ENCODE measurements around the gene CEP152. TPM values are rescaled to one million over a fixed set of nuclear protein-coding genes. Genes with fewer than 3 reads are reported as not detected.

CEP152 gene
- polyA plus RNA-seq, 1 experiment: 1.7 TPM

DNA sequence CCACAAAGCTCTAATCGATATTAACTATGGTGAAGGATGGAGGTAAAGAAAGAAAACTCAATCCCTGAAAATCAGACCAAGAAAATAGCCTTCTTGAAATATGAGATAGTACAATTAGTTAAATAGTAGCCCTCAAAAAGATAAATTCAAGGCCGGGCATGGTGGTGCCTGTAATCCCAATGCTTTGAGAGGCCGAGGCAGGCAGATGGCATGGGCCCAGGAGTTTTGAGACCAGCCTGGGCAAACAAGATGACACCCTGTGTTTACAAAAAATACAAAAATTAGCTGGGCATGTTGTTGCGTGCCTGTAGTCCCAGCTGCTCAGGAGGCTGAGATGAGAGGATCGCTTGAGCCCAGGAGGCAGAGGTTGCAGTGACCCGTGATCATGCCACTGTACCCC, 31.6 kb upstream of the CEP152 start:
- no peak for DNase-seq (ENCODE audit: low read depth, low spot score)
- ChIA-PET POLR2A (no interaction called here), CTCF (no interaction called here)
- Histone ChIP-seq H3K27me3 (ENCODE audit: control insufficient read depth, insufficient read depth, low read length) (no peaks in the 10 kb centered on the region), H3K27ac (ENCODE audit: low read depth, low read length) (no peak overlapping the region), H3K4me3 (ENCODE audit: low read depth, low read length) (no peak overlapping the region), H3K9me3 (ENCODE audit: control insufficient read depth, insufficient read depth, low read length) (no peaks in the 10 kb centered on the region)
- TF ChIP-seq, protein P1, sequence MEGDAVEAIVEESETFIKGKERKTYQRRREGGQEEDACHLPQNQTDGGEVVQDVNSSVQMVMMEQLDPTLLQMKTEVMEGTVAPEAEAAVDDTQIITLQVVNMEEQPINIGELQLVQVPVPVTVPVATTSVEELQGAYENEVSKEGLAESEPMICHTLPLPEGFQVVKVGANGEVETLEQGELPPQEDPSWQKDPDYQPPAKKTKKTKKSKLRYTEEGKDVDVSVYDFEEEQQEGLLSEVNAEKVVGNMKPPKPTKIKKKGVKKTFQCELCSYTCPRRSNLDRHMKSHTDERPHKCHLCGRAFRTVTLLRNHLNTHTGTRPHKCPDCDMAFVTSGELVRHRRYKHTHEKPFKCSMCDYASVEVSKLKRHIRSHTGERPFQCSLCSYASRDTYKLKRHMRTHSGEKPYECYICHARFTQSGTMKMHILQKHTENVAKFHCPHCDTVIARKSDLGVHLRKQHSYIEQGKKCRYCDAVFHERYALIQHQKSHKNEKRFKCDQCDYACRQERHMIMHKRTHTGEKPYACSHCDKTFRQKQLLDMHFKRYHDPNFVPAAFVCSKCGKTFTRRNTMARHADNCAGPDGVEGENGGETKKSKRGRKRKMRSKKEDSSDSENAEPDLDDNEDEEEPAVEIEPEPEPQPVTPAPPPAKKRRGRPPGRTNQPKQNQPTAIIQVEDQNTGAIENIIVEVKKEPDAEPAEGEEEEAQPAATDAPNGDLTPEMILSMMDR (IDR thresholded peaks at IDR 0.05; ENCODE audit: low read depth, low read length): no peak

DNA sequence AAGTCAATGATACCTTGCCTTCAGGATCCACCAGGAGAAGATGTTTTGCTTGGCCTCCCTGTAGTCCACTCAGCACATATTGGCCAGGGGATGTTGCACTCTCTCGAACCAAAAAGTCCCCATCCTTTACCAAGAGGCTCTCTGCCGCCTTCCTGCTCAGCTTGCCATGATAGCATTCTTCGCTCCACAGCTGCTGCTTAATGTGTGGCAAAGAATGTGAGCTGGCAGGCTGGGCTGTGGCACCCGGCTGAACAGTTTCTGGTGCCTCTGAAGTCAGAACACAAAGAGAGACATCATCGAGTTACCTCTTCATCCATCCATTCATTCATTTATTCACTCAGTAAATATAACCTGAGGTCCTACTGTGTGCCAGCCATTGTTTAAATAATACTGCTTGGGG, 23.9 kb upstream of the CEP152 start:
- no peak overlapping the region for H3K4me3 ChIP-seq (ENCODE audit: low read depth, low read length)
- H3K27ac ChIP-seq (ENCODE audit: low read depth, low read length): no peak overlapping the region
- no peak for DNase-seq (ENCODE audit: low read depth, low spot score)
- TF ChIP-seq, protein P1 (IDR thresholded peaks at IDR 0.05; ENCODE audit: low read depth, low read length): no peak
- H3K9me3 ChIP-seq (ENCODE audit: control insufficient read depth, insufficient read depth, low read length): 0 out of 2 replicates have a peak, but pooled peaks cover 5% of the 10 kb centered on the region
- POLR2A ChIA-PET: no interaction called here
- no peaks in the 10 kb centered on the region for H3K27me3 ChIP-seq (ENCODE audit: control insufficient read depth, insufficient read depth, low read length)
- CTCF ChIA-PET: no interaction called here

DNA sequence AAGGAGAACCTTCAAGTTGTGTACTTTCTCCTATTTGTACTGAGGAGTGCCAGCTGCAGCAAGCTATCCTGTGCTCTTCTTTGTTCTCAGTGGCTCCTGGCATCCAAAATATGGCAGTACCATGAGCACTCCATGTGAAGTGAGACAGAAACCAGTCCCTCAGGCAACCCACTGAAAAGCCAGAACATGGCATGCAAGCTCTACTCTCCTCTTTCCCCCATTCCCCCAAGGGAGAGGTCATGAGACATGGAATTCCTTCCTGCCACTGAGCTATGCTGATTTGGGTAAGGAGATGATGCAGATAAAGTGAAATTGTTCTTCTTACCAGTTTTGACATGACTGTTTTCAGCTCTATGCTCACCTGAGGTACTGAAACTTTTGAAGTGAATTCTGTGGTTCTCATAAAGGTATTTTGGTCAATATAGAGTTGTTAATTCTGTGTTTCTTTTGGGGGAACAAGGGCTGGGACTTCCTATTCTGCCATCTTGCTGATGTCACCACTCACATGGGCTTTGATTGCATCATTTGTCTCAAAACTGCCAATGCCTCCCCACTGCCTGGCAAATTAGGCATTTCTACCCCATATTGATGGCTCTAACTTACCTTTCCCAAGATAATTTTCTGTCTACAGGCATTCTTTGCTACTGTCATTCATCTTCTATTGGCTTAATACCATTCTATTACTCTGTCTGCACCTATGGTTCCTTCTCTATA, 22.8 kb upstream of the CEP152 start:
- no peak overlapping the region for H3K4me3 ChIP-seq (ENCODE audit: low read depth, low read length)
- DNase-seq (ENCODE audit: low read depth, low spot score): no peak
- TF ChIP-seq, protein P1 (IDR thresholded peaks at IDR 0.05; ENCODE audit: low read depth, low read length): no peak
- 0 out of 2 replicates have a peak, but pooled peaks cover 5% of the 10 kb centered on the region for H3K9me3 ChIP-seq (ENCODE audit: control insufficient read depth, insufficient read depth, low read length)
- POLR2A ChIA-PET: no interaction called here
- no peaks in the 10 kb centered on the region for H3K27me3 ChIP-seq (ENCODE audit: control insufficient read depth, insufficient read depth, low read length)
- CTCF ChIA-PET: interaction anchor here (0.5 to 0.6 kb wide), 2 partner anchors 48 to 432 kb away, joined by 3 read pairs; no protein-coding TSS in a partner anchor
- no peak overlapping the region for H3K27ac ChIP-seq (ENCODE audit: low read depth, low read length)

DNA sequence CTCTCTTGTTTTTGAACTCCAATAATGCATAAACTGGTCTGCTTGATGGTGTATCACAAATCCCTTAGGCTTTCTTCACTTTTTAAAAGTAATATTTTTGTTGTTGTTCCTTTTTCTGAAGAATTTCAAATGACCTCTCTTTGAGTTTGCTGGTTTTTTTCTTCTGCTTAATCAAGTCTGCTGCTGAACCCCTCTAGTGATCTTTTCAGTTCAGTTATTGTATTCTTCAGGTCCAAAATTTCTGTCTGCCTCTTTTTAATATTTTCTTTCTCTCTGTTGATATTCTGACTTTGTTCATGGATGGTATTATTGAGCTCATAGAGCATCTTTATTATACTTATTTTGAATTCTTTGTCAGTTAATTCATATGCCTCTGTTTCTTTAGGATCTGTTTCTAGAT, 21.8 kb upstream of the CEP152 start:
- H3K27ac ChIP-seq (ENCODE audit: low read depth, low read length): no peak overlapping the region
- TF ChIP-seq, protein P1 (IDR thresholded peaks at IDR 0.05; ENCODE audit: low read depth, low read length): no peak
- CTCF ChIA-PET: no interaction called here

DNA sequence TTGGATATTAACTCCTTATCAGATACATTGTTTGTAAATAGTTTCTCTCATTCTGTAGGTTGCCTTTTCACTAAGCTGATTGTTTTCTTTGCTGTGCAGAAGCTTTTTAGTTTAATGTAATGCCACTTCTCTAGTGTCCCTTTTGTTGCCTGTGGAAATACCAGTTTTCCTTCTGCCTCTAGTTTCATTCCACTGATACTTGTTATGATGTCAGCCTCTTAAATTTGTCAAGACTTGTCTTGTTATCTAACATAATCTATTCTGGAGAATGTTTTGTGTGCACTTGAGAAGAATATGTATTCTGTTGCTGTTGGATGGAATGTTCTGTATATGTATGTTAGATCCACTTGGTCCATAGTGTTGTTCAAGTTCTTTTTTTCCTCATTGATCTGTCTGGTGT, 18.0 kb upstream of the CEP152 start:
- Histone ChIP-seq H3K9me3 (ENCODE audit: control insufficient read depth, insufficient read depth, low read length) (0 out of 2 replicates have a peak, but pooled peaks cover 5% of the 10 kb centered on the region), H3K27ac (ENCODE audit: low read depth, low read length) (no peak overlapping the region), H3K4me3 (ENCODE audit: low read depth, low read length) (no peak overlapping the region), H3K27me3 (ENCODE audit: control insufficient read depth, insufficient read depth, low read length) (no peaks in the 10 kb centered on the region)
- TF ChIP-seq, protein P1 (IDR thresholded peaks at IDR 0.05; ENCODE audit: low read depth, low read length): no peak
- DNase-seq (ENCODE audit: low read depth, low spot score): no peak
- ChIA-PET CTCF (no interaction called here), POLR2A (no interaction called here)

More for the DNA sequence above, 21.8 kb upstream of the CEP152 start:
- POLR2A ChIA-PET: no interaction called here
- Histone ChIP-seq H3K4me3 (ENCODE audit: low read depth, low read length) (no peak overlapping the region), H3K9me3 (ENCODE audit: control insufficient read depth, insufficient read depth, low read length) (0 out of 2 replicates have a peak, but pooled peaks cover 5% of the 10 kb centered on the region), H3K27me3 (ENCODE audit: control insufficient read depth, insufficient read depth, low read length) (no peaks in the 10 kb centered on the region)
- DNase-seq (ENCODE audit: low read depth, low spot score): no peak
